MCF 10A (cell line): ENCODE measurements around the gene NCL. TPM values are rescaled to one million over a fixed set of nuclear protein-coding genes. Genes with fewer than 3 reads are reported as not detected.
"Not testable (repeated sequence)": the region's sequence is repeated elsewhere in the genome, so short reads cannot be mapped to it uniquely, and the experiment has no call there.

Experiments
- BruUV-seq: library from RNA; stranded (reverse); fragments of 400-500 nt; replicated peaks from 2 replicates; lab custom pipeline; 2021; lab: Mats Ljungman, UMichigan
- CTCF ChIA-PET: fragments of 300-600 bp; sonication (Branson Sonifier 250); formaldehyde crosslinking; extraction: SDS; loops from one replicate; lab custom pipeline; 2021; ENCODE audit warnings: antibody characterized with exemption, inconsistent platforms; lab: Yijun Ruan, JAX
- POLR2A ChIA-PET: fragments of 300-600, 350-650 bp; sonication (Branson Sonifier 250); formaldehyde crosslinking; extraction: SDS; loops from one replicate; lab custom pipeline; 2020; ENCODE audit warnings: antibody characterized with exemption, inconsistent platforms; lab: Yijun Ruan, JAX
- DNase-seq: peaks from one replicate; pipeline ENCODE4 v3.0.0-alpha.2; 2018; ENCODE audit not compliant: unreplicated experiment
- H3K27ac Mint-ChIP-seq: one replicate; pipeline ENCODE4 v1.8.0; 2022; ENCODE audit warnings: mild to moderate bottlenecking, low read depth, mixed read lengths; ENCODE audit not compliant: unreplicated experiment
- H3K27me3 Mint-ChIP-seq: one replicate; pipeline ENCODE4 v1.8.0; 2022; ENCODE audit warnings: mixed read lengths; ENCODE audit not compliant: insufficient read depth, unreplicated experiment
- H3K36me3 Mint-ChIP-seq: one replicate; pipeline ENCODE4 v1.8.0; 2022; ENCODE audit warnings: mild to moderate bottlenecking, moderate library complexity, mixed read lengths; ENCODE audit not compliant: insufficient read depth, unreplicated experiment
- H3K4me1 Mint-ChIP-seq: one replicate; pipeline ENCODE4 v1.8.0; 2022; ENCODE audit warnings: mixed read lengths; ENCODE audit not compliant: insufficient read depth, unreplicated experiment
- H3K4me3 Mint-ChIP-seq: one replicate; pipeline ENCODE4 v1.8.0; 2022; ENCODE audit warnings: mild to moderate bottlenecking, moderate library complexity, mixed read lengths; ENCODE audit not compliant: unreplicated experiment
- H3K9me3 Mint-ChIP-seq: one replicate; pipeline ENCODE4 v1.8.0; 2022; ENCODE audit warnings: mixed read lengths; ENCODE audit not compliant: unreplicated experiment
- intact Hi-C: fragments of 100-400 bp; cut with micrococcal nuclease; formaldehyde crosslinking; loops from 2 replicates; pipeline ENCODE4 v1.14.1; 2022
- total RNA-seq: library from RNA; stranded (reverse); gene quantifications from 2 replicates; pipeline ENCODE4 v1.2.3, GENCODE V29; 2022
- TF ChIP-seq, protein P1 (sequence below): fragments of 200-600 bp; IDR thresholded peaks from one replicate; pipeline ENCODE4 v1.8.0; 2022; ENCODE audit warnings: antibody characterized with exemption, mild to moderate bottlenecking; ENCODE audit not compliant: unreplicated experiment

The NCL gene
- total RNA-seq, 1 experiment from 2014 or later = 778 TPM

DNA sequence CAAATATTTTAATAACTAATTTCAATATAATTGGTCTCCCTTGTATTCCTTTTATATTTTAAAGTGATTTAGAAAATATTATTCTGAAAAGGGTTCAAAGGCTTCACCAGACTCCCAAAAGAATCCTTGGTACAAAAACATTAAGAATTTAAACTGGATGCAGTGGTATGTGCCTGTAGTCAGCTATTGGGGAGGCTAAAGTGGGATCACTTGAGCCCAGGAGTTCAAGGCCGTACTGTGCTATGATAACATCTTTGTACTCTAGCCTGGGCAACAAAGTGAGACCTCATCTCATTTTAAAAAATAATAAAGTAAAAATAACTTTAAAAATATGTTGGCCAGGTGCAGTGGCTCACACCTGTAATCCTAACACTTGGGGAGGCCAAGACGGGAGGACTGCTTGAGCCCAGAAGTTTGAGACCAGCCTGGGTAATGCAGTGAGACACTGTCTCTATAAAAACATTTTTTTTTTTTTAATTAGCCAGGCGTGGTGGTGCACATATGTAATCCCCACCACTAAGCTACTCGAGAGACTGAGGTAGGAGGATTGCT, 14.7 kb downstream of the NCL start:
- Mint-ChIP-seq H3K4me3 (no peak overlapping the region), H3K27me3 (no peaks in the 10 kb centered on the region), H3K27ac (no peak overlapping the region), H3K9me3 (no peaks in the 10 kb centered on the region), H3K36me3 (peaks cover 39% of the 10 kb centered on the region), H3K4me1 (no peaks in the 10 kb centered on the region)
- ChIA-PET CTCF (interaction anchor here (0.7 kb wide), 1 partner anchor 9 kb away, joined by 3 read pairs; no protein-coding TSS in a partner anchor), POLR2A (interaction anchor here (0.6 kb wide), 1 partner anchor 15 kb away, joined by 3 read pairs; no protein-coding TSS in a partner anchor)
- TF ChIP-seq, protein P1, sequence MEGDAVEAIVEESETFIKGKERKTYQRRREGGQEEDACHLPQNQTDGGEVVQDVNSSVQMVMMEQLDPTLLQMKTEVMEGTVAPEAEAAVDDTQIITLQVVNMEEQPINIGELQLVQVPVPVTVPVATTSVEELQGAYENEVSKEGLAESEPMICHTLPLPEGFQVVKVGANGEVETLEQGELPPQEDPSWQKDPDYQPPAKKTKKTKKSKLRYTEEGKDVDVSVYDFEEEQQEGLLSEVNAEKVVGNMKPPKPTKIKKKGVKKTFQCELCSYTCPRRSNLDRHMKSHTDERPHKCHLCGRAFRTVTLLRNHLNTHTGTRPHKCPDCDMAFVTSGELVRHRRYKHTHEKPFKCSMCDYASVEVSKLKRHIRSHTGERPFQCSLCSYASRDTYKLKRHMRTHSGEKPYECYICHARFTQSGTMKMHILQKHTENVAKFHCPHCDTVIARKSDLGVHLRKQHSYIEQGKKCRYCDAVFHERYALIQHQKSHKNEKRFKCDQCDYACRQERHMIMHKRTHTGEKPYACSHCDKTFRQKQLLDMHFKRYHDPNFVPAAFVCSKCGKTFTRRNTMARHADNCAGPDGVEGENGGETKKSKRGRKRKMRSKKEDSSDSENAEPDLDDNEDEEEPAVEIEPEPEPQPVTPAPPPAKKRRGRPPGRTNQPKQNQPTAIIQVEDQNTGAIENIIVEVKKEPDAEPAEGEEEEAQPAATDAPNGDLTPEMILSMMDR = no peak
- DNase-seq = no peak
- intact Hi-C loops = no loop called here
- no TSS peak for BruUV-seq

DNA sequence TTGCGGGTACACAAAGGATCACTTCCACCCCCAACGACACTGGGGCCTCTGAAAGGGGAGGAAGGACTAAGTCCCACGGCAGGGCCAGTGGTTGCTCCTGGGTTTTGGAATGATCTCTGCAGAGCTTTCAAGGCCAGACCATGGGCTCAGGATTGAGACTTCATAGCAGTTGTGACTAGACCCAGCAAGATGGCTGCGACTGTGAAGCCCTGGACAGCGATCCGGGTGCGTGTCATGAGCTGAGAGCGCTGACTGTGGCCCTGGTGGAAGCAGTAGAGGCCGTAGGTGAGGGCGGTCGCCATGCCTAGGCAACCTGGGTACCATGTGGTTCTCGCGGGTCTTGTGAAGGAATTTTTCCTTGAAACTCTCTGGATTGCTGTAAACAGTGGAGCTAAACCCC, 27.3 kb downstream of the NCL start:
- H3K27ac Mint-ChIP-seq = no peak overlapping the region
- no TSS peak for BruUV-seq
- CTCF ChIA-PET = interaction anchor here (0.6 to 1.3 kb wide), 5 partner anchors 15 to 1147 kb away, joined by 3 to 4 read pairs (median 4); no protein-coding TSS in a partner anchor
- H3K4me1 Mint-ChIP-seq = no peaks in the 10 kb centered on the region
- peaks cover 3% of the 10 kb centered on the region for H3K9me3 Mint-ChIP-seq
- TF ChIP-seq, protein P1 = no peak
- H3K36me3 Mint-ChIP-seq = no peaks in the 10 kb centered on the region
- intact Hi-C loops = no loop called here
- DNase-seq = no peak
- no peaks in the 10 kb centered on the region for H3K27me3 Mint-ChIP-seq
- POLR2A ChIA-PET = no interaction called here
- H3K4me3 Mint-ChIP-seq = no peak overlapping the region

DNA sequence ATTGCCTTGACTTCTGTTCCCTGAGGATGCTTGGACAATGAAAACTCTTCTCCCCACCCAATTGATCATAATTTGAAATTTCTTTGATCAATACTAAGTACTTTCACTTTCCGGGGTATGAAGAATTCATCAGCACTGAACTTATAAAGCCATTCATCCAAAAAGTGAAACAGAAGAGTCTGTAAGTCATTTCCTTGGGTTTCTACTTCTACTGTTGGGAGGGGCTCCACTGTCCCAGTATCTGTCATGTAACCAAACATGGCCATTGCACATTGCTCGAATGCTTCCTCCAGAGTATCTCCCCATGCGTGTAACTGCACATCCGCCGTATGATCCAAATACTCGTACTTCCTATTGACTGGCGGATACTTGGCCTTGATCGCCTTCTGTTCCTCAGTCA, 30.3 kb downstream of the NCL start:
- no peak overlapping the region for H3K27ac Mint-ChIP-seq
- intact Hi-C loops = no loop called here
- H3K4me3 Mint-ChIP-seq = no peak overlapping the region
- peaks cover 20% of the 10 kb centered on the region for H3K9me3 Mint-ChIP-seq
- ChIA-PET CTCF (interaction anchor here (0.7 kb wide), 1 partner anchor 23 kb away, joined by 4 read pairs; no protein-coding TSS in a partner anchor), POLR2A (no interaction called here)
- no peaks in the 10 kb centered on the region for H3K4me1 Mint-ChIP-seq
- H3K27me3 Mint-ChIP-seq = no peaks in the 10 kb centered on the region
- TF ChIP-seq, protein P1 = no peak
- no peaks in the 10 kb centered on the region for H3K36me3 Mint-ChIP-seq
- no TSS peak for BruUV-seq
- DNase-seq = no peak

DNA sequence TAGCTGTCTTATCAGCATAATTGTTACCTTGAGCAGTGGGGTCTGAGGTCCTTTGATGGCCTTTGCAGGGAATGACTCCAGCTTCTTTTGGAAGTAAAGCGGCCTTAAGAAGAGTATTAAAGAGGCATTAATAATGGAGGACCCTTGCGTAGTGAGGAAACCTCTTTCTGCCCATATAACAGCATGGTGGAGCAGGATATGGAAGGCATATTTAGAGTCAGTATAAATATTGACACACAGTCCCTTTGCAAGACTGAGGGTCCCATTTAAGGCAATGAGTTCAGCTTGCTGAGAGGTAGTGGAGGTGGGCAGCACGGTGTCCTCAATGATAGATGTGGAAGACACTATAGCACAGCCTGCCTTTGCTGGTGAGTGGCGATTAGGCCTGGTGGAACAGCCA, 32.7 kb downstream of the NCL start:
- H3K4me3 Mint-ChIP-seq = no peak overlapping the region
- no peaks in the 10 kb centered on the region for H3K4me1 Mint-ChIP-seq
- BruUV-seq = no TSS peak
- peaks cover 20% of the 10 kb centered on the region for H3K9me3 Mint-ChIP-seq
- no peak overlapping the region for H3K27ac Mint-ChIP-seq
- H3K36me3 Mint-ChIP-seq = no peaks in the 10 kb centered on the region
- ChIA-PET POLR2A (interaction anchor here (0.9 kb wide), 1 partner anchor 14 kb away, joined by 3 read pairs; no protein-coding TSS in a partner anchor), CTCF (interaction anchor here (0.8 to 0.9 kb wide), 2 partner anchors 19 to 204 kb away, joined by 3 read pairs; no protein-coding TSS in a partner anchor)
- TF ChIP-seq, protein P1 = no peak
- no peak for DNase-seq
- no peaks in the 10 kb centered on the region for H3K27me3 Mint-ChIP-seq
- intact Hi-C loops = no loop called here

DNA sequence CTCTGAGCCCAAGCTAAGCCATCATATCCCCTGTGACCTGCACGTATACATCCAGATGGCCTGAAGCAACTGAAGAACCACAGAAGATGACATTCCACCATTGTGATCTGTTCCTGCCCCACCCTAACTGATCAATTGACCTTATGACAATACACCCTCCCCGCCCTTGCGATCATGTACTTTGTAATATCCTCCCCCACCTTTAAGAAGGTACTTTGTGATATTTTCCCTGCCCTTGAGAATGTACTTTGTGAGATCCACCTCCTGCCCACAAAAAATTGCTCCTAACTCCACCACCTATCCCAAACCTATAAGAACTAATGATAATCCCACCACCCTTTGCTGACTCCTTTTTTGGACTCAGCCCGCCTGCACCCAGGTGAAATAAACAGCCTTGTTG, 33.8 kb downstream of the NCL start:
- H3K4me3 Mint-ChIP-seq, DNase-seq, intact Hi-C loops, H3K27ac Mint-ChIP-seq, H3K27me3 Mint-ChIP-seq, H3K36me3 Mint-ChIP-seq, BruUV-seq, POLR2A ChIA-PET, H3K4me1 Mint-ChIP-seq: not testable (repeated sequence)
- H3K9me3 Mint-ChIP-seq = peaks cover 20% of the 10 kb centered on the region
- CTCF ChIA-PET = interaction anchor here (0.6 to 1.5 kb wide), 4 partner anchors 15 to 203 kb away, joined by 3 to 8 read pairs (median 4); no protein-coding TSS in a partner anchor
